Peyer's patch (tissue), 4 donors: ENCODE data around the gene RNF111. TPM values are rescaled to one million over a fixed set of nuclear protein-coding genes. Genes with fewer than 3 reads are reported as not detected.

Experiments used
- DNase-seq, 3 donors: peaks; one replicate each; pipeline ENCODE4 v3.0.0-alpha.2; 2017 to 2019
- H3K27ac ChIP-seq, 4 donors: fragments of 200-600 bp; sonication (generic); one replicate each; pipeline ENCODE4 v1.5.1; 2016 to 2019
- H3K27me3 ChIP-seq, 2 donors: fragments of 200-600 bp; sonication (generic); one replicate each; pipeline ENCODE4 v1.5.1; 2019
- H3K36me3 ChIP-seq, 3 donors: fragments of 200-600 bp; sonication (generic); one replicate each; pipeline ENCODE4 v1.5.1; 2016 to 2019
- H3K4me1 ChIP-seq, 4 donors: fragments of 200-600 bp; sonication (generic); one replicate each; pipeline ENCODE4 v1.5.1; 2016 to 2019
- H3K4me3 ChIP-seq, 4 donors: fragments of 200-600 bp; sonication (generic); 1 replicate in 3 of 4; 2 replicates in 1 of 4; pipeline ENCODE4 v1.5.1; 2016 to 2019; ENCODE audit warnings: mild to moderate bottlenecking in 1 of 4
- H3K9me3 ChIP-seq, 4 donors: fragments of 200-600 bp; sonication (generic); one replicate each; pipeline ENCODE4 v1.5.1; 2016 to 2019; ENCODE audit warnings: mild to moderate bottlenecking in 1 of 4
- POLR2A ChIP-seq, 2 donors: fragments of 450-650 bp; IDR thresholded peaks; one replicate each; pipeline ENCODE4 v1.5.1; 2017; ENCODE audit warnings: antibody characterized with exemption in 2 of 2, mild to moderate bottlenecking in 2 of 2, moderate library complexity in 2 of 2
- total RNA-seq, 4 donors: library from RNA; depleted of rRNA; stranded (reverse); fragments of >200 nt; gene quantifications; one replicate each; pipeline ENCODE4 v1.1.0, GENCODE V29; 2016
- TF ChIP-seq, protein P1 (sequence below), 6 experiments: fragments of 450-650 bp in 4 of 6; fragments of 200-600 bp in 2 of 6; sonication (generic) in 1 of 6; IDR thresholded peaks; one replicate each; pipeline ENCODE4 v1.5.1; 2017 to 2019; ENCODE audit warnings: antibody characterized with exemption in 6 of 6, mild to moderate bottlenecking in 3 of 6, moderate library complexity in 1 of 6

The RNF111 gene
- total RNA-seq, 4 donors from 2014 or later = 24.5 to 45.4 (median 28.4) TPM

DNA sequence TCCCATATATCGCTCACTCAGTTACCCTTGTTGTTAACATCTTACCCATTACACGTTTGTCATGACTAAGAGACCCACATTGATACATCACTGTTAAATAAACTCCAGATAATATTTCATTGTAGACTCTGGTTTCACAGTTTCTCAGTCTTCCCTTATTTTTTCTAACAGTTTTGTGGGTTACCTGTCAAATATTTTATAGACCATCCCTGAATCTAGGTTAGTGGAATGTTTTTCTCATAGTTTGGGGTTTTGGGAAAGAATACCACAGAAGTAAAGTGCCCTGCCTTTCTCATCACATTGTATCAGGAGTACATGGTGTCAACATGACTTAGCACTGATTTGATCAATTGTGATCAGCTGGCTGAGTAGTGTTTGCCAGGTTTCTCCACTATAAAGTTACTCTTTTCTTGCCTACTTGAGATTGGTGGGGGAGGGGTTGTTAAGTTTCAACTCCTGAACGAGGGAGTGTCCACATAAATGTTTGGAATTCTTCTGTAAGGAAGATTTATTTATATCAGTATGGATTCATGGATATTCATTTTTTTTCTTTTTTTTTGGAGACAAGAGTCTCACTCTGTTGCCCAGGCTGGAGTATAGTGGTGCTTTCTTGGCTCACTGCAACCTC, 25.9 kb downstream of the RNF111 start:
- no peaks in the 10 kb centered on the region for H3K36me3 ChIP-seq
- H3K4me1 ChIP-seq = peaks cover 0 to 7% (median 0%) of the 10 kb centered on the region in 4 donors
- DNase-seq = no peak
- H3K27me3 ChIP-seq = no peaks in the 10 kb centered on the region
- no peak overlapping the region for H3K27ac ChIP-seq
- H3K9me3 ChIP-seq = no peaks in the 10 kb centered on the region
- H3K4me3 ChIP-seq = no peak overlapping the region
- TF ChIP-seq POLR2A (IDR thresholded peaks at IDR 0.05) = no peak
- TF ChIP-seq, protein P1, sequence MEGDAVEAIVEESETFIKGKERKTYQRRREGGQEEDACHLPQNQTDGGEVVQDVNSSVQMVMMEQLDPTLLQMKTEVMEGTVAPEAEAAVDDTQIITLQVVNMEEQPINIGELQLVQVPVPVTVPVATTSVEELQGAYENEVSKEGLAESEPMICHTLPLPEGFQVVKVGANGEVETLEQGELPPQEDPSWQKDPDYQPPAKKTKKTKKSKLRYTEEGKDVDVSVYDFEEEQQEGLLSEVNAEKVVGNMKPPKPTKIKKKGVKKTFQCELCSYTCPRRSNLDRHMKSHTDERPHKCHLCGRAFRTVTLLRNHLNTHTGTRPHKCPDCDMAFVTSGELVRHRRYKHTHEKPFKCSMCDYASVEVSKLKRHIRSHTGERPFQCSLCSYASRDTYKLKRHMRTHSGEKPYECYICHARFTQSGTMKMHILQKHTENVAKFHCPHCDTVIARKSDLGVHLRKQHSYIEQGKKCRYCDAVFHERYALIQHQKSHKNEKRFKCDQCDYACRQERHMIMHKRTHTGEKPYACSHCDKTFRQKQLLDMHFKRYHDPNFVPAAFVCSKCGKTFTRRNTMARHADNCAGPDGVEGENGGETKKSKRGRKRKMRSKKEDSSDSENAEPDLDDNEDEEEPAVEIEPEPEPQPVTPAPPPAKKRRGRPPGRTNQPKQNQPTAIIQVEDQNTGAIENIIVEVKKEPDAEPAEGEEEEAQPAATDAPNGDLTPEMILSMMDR (IDR thresholded peaks at IDR 0.05) = no peak

- TF ChIP-seq, protein P1 (IDR thresholded peaks at IDR 0.05) = no peak
- peaks cover 0 to 7% (median 0%) of the 10 kb centered on the region in 4 donors for H3K4me1 ChIP-seq
- H3K27me3 ChIP-seq = no peaks in the 10 kb centered on the region
- no peak for DNase-seq
- no peak overlapping the region for H3K4me3 ChIP-seq
- no peaks in the 10 kb centered on the region for H3K9me3 ChIP-seq
- H3K36me3 ChIP-seq = no peaks in the 10 kb centered on the region
- no peak overlapping the region for H3K27ac ChIP-seq
Observed at GRCh38 chr15:59014068-59014467, 26.6 kb downstream of the RNF111 start.

- Histone ChIP-seq H3K9me3 (no peaks in the 10 kb centered on the region), H3K27ac (no peak overlapping the region), H3K4me1 (no peaks in the 10 kb centered on the region), H3K27me3 (no peaks in the 10 kb centered on the region), H3K36me3 (peaks cover 0 to 1% (median 0%) of the 10 kb centered on the region in 3 donors), H3K4me3 (no peak overlapping the region)
- TF ChIP-seq POLR2A (IDR thresholded peaks at IDR 0.05) = no peak
- TF ChIP-seq, protein P1 (IDR thresholded peaks at IDR 0.05) = no peak
- DNase-seq = no peak
Observed at GRCh38 chr15:59017449-59017848, 30.0 kb downstream of the RNF111 start.

GRCh38 chr15:59018833-59019232, 31.4 kb downstream of the RNF111 start:
- TF ChIP-seq, protein P1 (IDR thresholded peaks at IDR 0.05) = no peak
- no peak for TF ChIP-seq POLR2A (IDR thresholded peaks at IDR 0.05)
- Histone ChIP-seq H3K4me1 (no peaks in the 10 kb centered on the region), H3K36me3 (peaks cover 0 to 8% (median 0%) of the 10 kb centered on the region in 3 donors), H3K27ac (no peak overlapping the region), H3K4me3 (no peak overlapping the region), H3K27me3 (no peaks in the 10 kb centered on the region), H3K9me3 (no peaks in the 10 kb centered on the region)
- no peak for DNase-seq

- Histone ChIP-seq H3K36me3 (peaks cover 0 to 8% (median 0%) of the 10 kb centered on the region in 3 donors), H3K27me3 (no peaks in the 10 kb centered on the region), H3K27ac (no peak overlapping the region), H3K9me3 (no peaks in the 10 kb centered on the region), H3K4me1 (no peaks in the 10 kb centered on the region), H3K4me3 (no peak overlapping the region)
- DNase-seq = no peak
- TF ChIP-seq, protein P1 (IDR thresholded peaks at IDR 0.05) = no peak
- TF ChIP-seq POLR2A (IDR thresholded peaks at IDR 0.05) = no peak
Observed at GRCh38 chr15:59020322-59020721, 32.9 kb downstream of the RNF111 start.
